ENCODE results near the gene SPIRE1. TPM values are rescaled to one million over a fixed set of nuclear protein-coding genes. Genes with fewer than 3 reads are reported as not detected.

SPIRE1 gene

GRCh38 chr18:12397793-12398192 is 260.1 kb downstream of the SPIRE1 start:
- WGBS, 2 donors (ENCODE audit: extremely low coverage in 2 of 2, insufficient read length in 2 of 2, insufficient replicate concordance in 1 of 2), result no CpG with 5 or more reads among the region's 6 CpGs
- H2BK5ac ChIP-seq (ENCODE audit: low read length), result no peak overlapping the region
- no peak overlapping the region for H3K4ac ChIP-seq (ENCODE audit: low read length)

GRCh38 chr18:12397254-12397653 is 260.7 kb downstream of the SPIRE1 start:
- Histone ChIP-seq H3K9me3 (replicated peaks in 1 of 2; ENCODE audit: control insufficient read depth in 2 of 2, insufficient read depth in 1 of 2, low read depth in 1 of 2, low read length in 2 of 2) (no peaks in the 10 kb centered on the region), H3K27ac (replicated peaks; ENCODE audit: low read length) (no peak overlapping the region), H4K91ac (ENCODE audit: low read depth, low read length, poor library complexity) (no peak overlapping the region), H3K9ac (ENCODE audit: low read depth, low read length, poor library complexity) (peak overlapping the region; percentile 24), H2BK15ac (ENCODE audit: low read length) (no peak overlapping the region), H3K18ac (ENCODE audit: low read length) (peak overlapping the region; percentile 48), H2BK12ac (ENCODE audit: low read length) (no peak overlapping the region), H3K4me3 (ENCODE audit: low read length in 2 of 2) (no peak overlapping the region), H2AFZ (ENCODE audit: low read length) (no peak overlapping the region), H3K4me1 (ENCODE audit: control insufficient read depth in 2 of 2, insufficient read depth in 1 of 2, low read depth in 1 of 2, low read length in 2 of 2) (peaks cover 0 to 1% of the 10 kb centered on the region in 2 donors), H3K4ac (ENCODE audit: low read length) (no peak overlapping the region), H3K23ac (ENCODE audit: low read depth, low read length, poor library complexity) (no peak overlapping the region), H2BK5ac (ENCODE audit: low read length) (no peak overlapping the region), H3K14ac (ENCODE audit: low read length) (no peak overlapping the region), H3K79me1 (ENCODE audit: low read depth, low read length) (no peaks in the 10 kb centered on the region), H2AK5ac (ENCODE audit: low read depth, low read length) (no peak overlapping the region), H3K36me3 (replicated peaks in 1 of 2; ENCODE audit: control insufficient read depth in 2 of 2, insufficient read depth in 2 of 2, low read length in 2 of 2) (no peaks in the 10 kb centered on the region), H3K27me3 (ENCODE audit: control insufficient read depth in 3 of 3, insufficient read depth in 3 of 3, low read depth in 1 of 3, low read length in 3 of 3) (peaks cover 0 to 4% (median 0%) of the 10 kb centered on the region in 3 experiments), H3K4me2 (ENCODE audit: insufficient read depth, low read length, poor library complexity, severe bottlenecking) (no peak overlapping the region), H4K8ac (ENCODE audit: low read depth, low read length) (no peak overlapping the region), H2BK120ac (ENCODE audit: low read depth, low read length) (no peak overlapping the region)
- WGBS, 2 donors (ENCODE audit: extremely low coverage in 2 of 2, insufficient read length in 2 of 2, insufficient replicate concordance in 1 of 2), result no CpG with 5 or more reads among the region's 9 CpGs
- no peak for DNase-seq (ENCODE audit: low spot score)

More at GRCh38 chr18:12397793-12398192, 260.1 kb downstream of the SPIRE1 start:
- H3K9ac ChIP-seq (ENCODE audit: low read depth, low read length, poor library complexity), result peak overlapping the region; percentile 24
- H3K23ac ChIP-seq (ENCODE audit: low read depth, low read length, poor library complexity), result peak overlapping the region; percentile 81
- H3K79me1 ChIP-seq (ENCODE audit: low read depth, low read length), result no peaks in the 10 kb centered on the region
- H3K4me2 ChIP-seq (ENCODE audit: insufficient read depth, low read length, poor library complexity, severe bottlenecking), result no peak overlapping the region
- no peak overlapping the region for H2AFZ ChIP-seq (ENCODE audit: low read length)
- H3K4me3 ChIP-seq (ENCODE audit: low read length in 2 of 2), result no peak overlapping the region
- peaks cover 0 to 4% (median 0%) of the 10 kb centered on the region in 3 experiments for H3K27me3 ChIP-seq (ENCODE audit: control insufficient read depth in 3 of 3, insufficient read depth in 3 of 3, low read depth in 1 of 3, low read length in 3 of 3)
- H3K14ac ChIP-seq (ENCODE audit: low read length), result no peak overlapping the region
- H3K18ac ChIP-seq (ENCODE audit: low read length), result peak overlapping the region; percentile 32
- H3K4me1 ChIP-seq (ENCODE audit: control insufficient read depth in 2 of 2, insufficient read depth in 1 of 2, low read depth in 1 of 2, low read length in 2 of 2), result peaks cover 0 to 1% of the 10 kb centered on the region in 2 donors
- no peak overlapping the region for H3K27ac ChIP-seq (replicated peaks; ENCODE audit: low read length)
- no peak overlapping the region for H4K91ac ChIP-seq (ENCODE audit: low read depth, low read length, poor library complexity)
- no peaks in the 10 kb centered on the region for H3K9me3 ChIP-seq (replicated peaks in 1 of 2; ENCODE audit: control insufficient read depth in 2 of 2, insufficient read depth in 1 of 2, low read depth in 1 of 2, low read length in 2 of 2)
- H2BK12ac ChIP-seq (ENCODE audit: low read length), result no peak overlapping the region
- peak overlapping the region; percentile 7 for H2BK15ac ChIP-seq (ENCODE audit: low read length)
- no peak overlapping the region for H2AK5ac ChIP-seq (ENCODE audit: low read depth, low read length)
- no peak for DNase-seq (ENCODE audit: low spot score)
- no peak overlapping the region for H2BK120ac ChIP-seq (ENCODE audit: low read depth, low read length)
- no peak overlapping the region for H4K8ac ChIP-seq (ENCODE audit: low read depth, low read length)
- H3K36me3 ChIP-seq (replicated peaks in 1 of 2; ENCODE audit: control insufficient read depth in 2 of 2, insufficient read depth in 2 of 2, low read length in 2 of 2), result no peaks in the 10 kb centered on the region

Small RNA genes within 50 kb of the gene (small RNA-seq; reads per million reads assigned to genes)
- gene RNU7-129P (ENCODE audit: insufficient read depth), result not detected

Data from neuronal stem cell (in vitro differentiated cells).